Uterus (tissue), 4 donors: ENCODE data around the gene TXNDC11. TPM values are rescaled to one million over a fixed set of nuclear protein-coding genes. Genes with fewer than 3 reads are reported as not detected.
"Not testable (repeated sequence)": the region's sequence is repeated elsewhere in the genome, so short reads cannot be mapped to it uniquely, and the experiment has no call there.

Source experiments
- DNase-seq, 2 donors: peaks; one replicate each; pipeline ENCODE4 v3.0.0-alpha.2; 2019 to 2020
- H3K27ac ChIP-seq, 2 donors: fragments of 200-600 bp; sonication (generic); 1 replicate in 1 of 2; 2 replicates in 1 of 2; pipeline ENCODE4 v1.5.1; 2016 to 2018
- H3K27me3 ChIP-seq, 2 donors: fragments of 200-600 bp; sonication (generic); one replicate each; pipeline ENCODE4 v1.5.1; 2018 to 2019; ENCODE audit warnings: control low read depth in 1 of 2
- H3K36me3 ChIP-seq, 2 donors: fragments of 200-600 bp; sonication (generic); one replicate each; pipeline ENCODE4 v1.5.1; 2019; ENCODE audit warnings: control low read depth in 1 of 2
- H3K4me1 ChIP-seq, 2 donors: fragments of 200-600 bp; sonication (generic); one replicate each; pipeline ENCODE4 v1.5.1; 2018 to 2019; ENCODE audit warnings: control low read depth in 1 of 2
- H3K4me3 ChIP-seq, 2 donors: fragments of 200-600 bp; sonication (generic); 1 replicate in 1 of 2; 2 replicates in 1 of 2; pipeline ENCODE4 v1.5.1; 2018 to 2019; ENCODE audit warnings: mild to moderate bottlenecking in 1 of 2
- H3K9me3 ChIP-seq, 2 donors: fragments of 200-600 bp; sonication (generic); one replicate each; pipeline ENCODE4 v1.5.1; 2019; ENCODE audit warnings: control low read depth in 1 of 2
- CTCF ChIP-seq, 4 experiments: fragments of 200-600 bp in 2 of 4; fragments of 450-650 bp in 2 of 4; sonication (generic) in 2 of 4; IDR thresholded peaks; one replicate each; pipeline ENCODE4 v1.5.1; 2016 to 2019; ENCODE audit warnings: antibody characterized with exemption in 4 of 4, mild to moderate bottlenecking in 2 of 4, moderate library complexity in 1 of 4
- POLR2A ChIP-seq, 2 donors: fragments of 450-650 bp; IDR thresholded peaks; one replicate each; pipeline ENCODE4 v1.6.1; 2016; ENCODE audit warnings: antibody characterized with exemption in 2 of 2, mild to moderate bottlenecking in 1 of 2, moderate library complexity in 1 of 2
- intact Hi-C: fragments of 100-400 bp; cut with DNase I; formaldehyde crosslinking; loops from one replicate; pipeline ENCODE4 v1.15.1; 2023; ENCODE audit warnings: low total_unique reads
- total RNA-seq, 4 donors: library from RNA; depleted of rRNA in 3 of 4; stranded (reverse); fragments of >200 nt in 3 of 4; gene quantifications; one replicate each; pipeline versions ENCODE4 v1.1.0 to v1.2.4, GENCODE V29; 2014 to 2023
- donor health status: DM: yes; HTN: yes; CAD: no.

The TXNDC11 gene
- total RNA-seq: 10 to 100 TPM in 3 of 4 donors, 1 to 10 TPM in 1; 6.1 to 52.0 (median 40.0) TPM

GRCh38 chr16:11742536-11743307 lies at the start of gene TXNDC11:
TXNDC11 (minus strand) TSS chr16:11742857; CDS start chr16:11742730, 127 bp downstream.
- Histone ChIP-seq H3K27ac (peak within 1 kb of the TSS; percentile 95 to 97), H3K9me3 (no peaks in the 10 kb centered on the region), H3K4me1 (peaks cover 0 to 8% of the 10 kb centered on the region in 2 donors), H3K4me3 (peak within 1 kb of the TSS; percentile 76 to 98), H3K27me3 (no peaks in the 10 kb centered on the region), H3K36me3 (no peaks in the 10 kb centered on the region)
- DNase-seq: peak; percentile 99 to 100
- TF ChIP-seq POLR2A (IDR thresholded peaks at IDR 0.05): peak; percentile 98
- peak in 2 of 4 experiments; percentile 2 to 12 for TF ChIP-seq CTCF (IDR thresholded peaks at IDR 0.05)
- intact Hi-C loops: no loop called here

- Histone ChIP-seq H3K4me1 (no peaks in the 10 kb centered on the region), H3K27ac (no peak overlapping the region), H3K27me3 (no peaks in the 10 kb centered on the region), H3K4me3 (no peak overlapping the region), H3K36me3 (no peaks in the 10 kb centered on the region), H3K9me3 (no peaks in the 10 kb centered on the region)
- no peak for DNase-seq
- intact Hi-C loops: no loop called here
- TF ChIP-seq POLR2A (IDR thresholded peaks at IDR 0.05): no peak
- no peak for TF ChIP-seq CTCF (IDR thresholded peaks at IDR 0.05)
Measured at GRCh38 chr16:11791144-11791828, 48.6 kb upstream of the TXNDC11 start.

- Histone ChIP-seq H3K4me3 (no peak overlapping the region), H3K9me3 (no peaks in the 10 kb centered on the region), H3K4me1 (no peaks in the 10 kb centered on the region), H3K27me3 (no peaks in the 10 kb centered on the region), H3K36me3 (no peaks in the 10 kb centered on the region), H3K27ac (no peak overlapping the region)
- TF ChIP-seq CTCF (IDR thresholded peaks at IDR 0.05): no peak
- no peak for TF ChIP-seq POLR2A (IDR thresholded peaks at IDR 0.05)
- DNase-seq: no peak
- intact Hi-C loops: no loop called here
Measured at GRCh38 chr16:11788914-11789313, 46.3 kb upstream of the TXNDC11 start.

GRCh38 chr16:11784980-11785599 lies 42.4 kb upstream of the TXNDC11 start:
- intact Hi-C loops, H3K4me1 ChIP-seq, H3K27ac ChIP-seq: not testable (repeated sequence)

GRCh38 chr16:11784381-11784780 lies 41.7 kb upstream of the TXNDC11 start:
- H3K36me3 ChIP-seq, H3K4me3 ChIP-seq, intact Hi-C loops, H3K27me3 ChIP-seq, DNase-seq, H3K4me1 ChIP-seq, H3K9me3 ChIP-seq: not testable (repeated sequence)
- peak overlapping the region; percentile 66 to 86 for H3K27ac ChIP-seq

More at GRCh38 chr16:11784980-11785599, 42.4 kb upstream of the TXNDC11 start:
- H3K4me3 ChIP-seq, DNase-seq, H3K27me3 ChIP-seq, H3K9me3 ChIP-seq, H3K36me3 ChIP-seq: not testable (repeated sequence)

- intact Hi-C loops: no loop called here
- no peak for DNase-seq
Measured at GRCh38 chr16:11784038-11784369, 41.3 kb upstream of the TXNDC11 start.

More at GRCh38 chr16:11784038-11784369, 41.3 kb upstream of the TXNDC11 start:
- no peaks in the 10 kb centered on the region for H3K27me3 ChIP-seq
- TF ChIP-seq CTCF (IDR thresholded peaks at IDR 0.05): no peak
- TF ChIP-seq POLR2A (IDR thresholded peaks at IDR 0.05): no peak
- no peak overlapping the region for H3K4me3 ChIP-seq
- peak overlapping the region; percentile 66 to 86 for H3K27ac ChIP-seq
- H3K9me3 ChIP-seq: no peaks in the 10 kb centered on the region
- no peaks in the 10 kb centered on the region for H3K36me3 ChIP-seq
- H3K4me1 ChIP-seq: peaks cover 0 to 7% of the 10 kb centered on the region in 2 donors
